H1 (cell line): ENCODE data around the gene RAP2A. TPM values are rescaled to one million over a fixed set of nuclear protein-coding genes. Genes with fewer than 3 reads are reported as not detected.

Source experiments
- CTCF ChIA-PET: fragments of 300-600 bp; sonication (Branson Sonifier 250); formaldehyde crosslinking; loops from one replicate; lab custom pipeline; 2021; ENCODE audit not compliant: partially characterized antibody; lab: Charles Lee
- POLR2A ChIA-PET: fragments of 300-600 bp; sonication (Branson Sonifier 250); formaldehyde crosslinking; loops from one replicate; lab custom pipeline; 2021; ENCODE audit warnings: inconsistent platforms; ENCODE audit not compliant: partially characterized antibody; lab: Charles Lee
- DNase-seq, 2 experiments: peaks; one replicate each; pipeline versions ENCODE4 v3.0.0 to v3.0.0-alpha.2; 2010 to 2022; ENCODE audit warnings: low spot score in 2 of 2, low read depth in 1 of 2, mixed read lengths in 1 of 2
- FAIRE-seq: peaks from 2 replicates; lab custom pipeline; 2011; peaks lifted over from hg19 to GRCh38; lab: Jason Lieb, UNC
- H2AFZ ChIP-seq: 2 replicates; pipeline ENCODE4 v1.8.1; 2012; ENCODE audit warnings: low read length, inconsistent platforms
- H2AK5ac ChIP-seq: 2 replicates; pipeline ENCODE4 v1.6.1; 2013; ENCODE audit warnings: low read depth, low read length
- H2BK120ac ChIP-seq: replicated peaks from 2 replicates; pipeline ENCODE3; 2013; ENCODE audit warnings: low read depth, low read length, inconsistent platforms
- H2BK12ac ChIP-seq: 2 replicates; pipeline ENCODE4 v1.6.1; 2013; ENCODE audit warnings: low read depth, low read length
- H2BK15ac ChIP-seq: 2 replicates; pipeline ENCODE4 v1.6.1; 2013; ENCODE audit warnings: low read length
- H2BK20ac ChIP-seq: 2 replicates; pipeline ENCODE4 v1.6.1; 2013; ENCODE audit warnings: low read length
- H2BK5ac ChIP-seq: 2 replicates; pipeline ENCODE4 v1.6.1; 2013; ENCODE audit warnings: low read depth, low read length
- H3K14ac ChIP-seq: 2 replicates; pipeline ENCODE4 v1.6.1; 2013; ENCODE audit warnings: inconsistent platforms; ENCODE audit not compliant: insufficient read length
- H3K18ac ChIP-seq: 2 replicates; pipeline ENCODE4 v1.6.1; 2013; ENCODE audit warnings: low read length; ENCODE audit errors: extremely low read depth
- H3K23ac ChIP-seq: 2 replicates; pipeline ENCODE4 v1.6.1; 2013; ENCODE audit warnings: inconsistent platforms; ENCODE audit not compliant: insufficient read length
- H3K23me2 ChIP-seq: 2 replicates; pipeline ENCODE4 v1.6.1; 2013; ENCODE audit warnings: low read depth, low read length
- H3K27ac ChIP-seq: 2 replicates; pipeline ENCODE4 v1.6.1; 2011; ENCODE audit warnings: low read depth, low read length, inconsistent platforms
- H3K27me3 ChIP-seq, 4 experiments: replicated peaks in 1 of 4; 1 replicate in 1 of 4; 2 replicates in 3 of 4; pipeline versions ENCODE4 v1.6.1 to v1.8.1; 2011 to 2013; ENCODE audit warnings: low read length in 3 of 4, mild to moderate bottlenecking in 3 of 4, inconsistent platforms in 2 of 4, mixed read lengths in 2 of 4, moderate library complexity in 1 of 4; ENCODE audit not compliant: control insufficient read depth in 3 of 4, insufficient read depth in 3 of 4; ENCODE audit errors: extremely low read depth in 1 of 4
- H3K36me3 ChIP-seq, 4 experiments: 2 replicates each; pipeline versions ENCODE4 v1.6.1 to v1.8.1; 2011 to 2013; ENCODE audit warnings: mild to moderate bottlenecking in 4 of 4, low read length in 3 of 4, moderate library complexity in 2 of 4, control low read depth in 1 of 4, inconsistent platforms in 1 of 4; ENCODE audit not compliant: insufficient read depth in 4 of 4, control insufficient read depth in 2 of 4
- H3K4ac ChIP-seq: replicated peaks from 2 replicates; pipeline ENCODE3; 2013; ENCODE audit warnings: low read length, low read depth, mixed read lengths, inconsistent platforms; ENCODE audit not compliant: insufficient read length
- H3K4me1 ChIP-seq, 4 experiments: replicated peaks in 1 of 4; 1 replicate in 1 of 4; 2 replicates in 3 of 4; pipeline versions ENCODE4 v1.6.1 to v1.8.1; 2011 to 2013; ENCODE audit warnings: low read length in 3 of 4, inconsistent platforms in 2 of 4, mixed read lengths in 1 of 4; ENCODE audit not compliant: insufficient read depth in 4 of 4, control insufficient read depth in 3 of 4
- H3K4me2 ChIP-seq, 2 experiments: 2 replicates each; pipeline versions ENCODE4 v1.6.1 to v1.8.1; 2011 to 2013; ENCODE audit warnings: low read depth in 2 of 2, low read length in 2 of 2, control low read depth in 1 of 2, inconsistent platforms in 1 of 2, mild to moderate bottlenecking in 1 of 2; ENCODE audit not compliant: insufficient read depth in 1 of 2
- H3K4me3 ChIP-seq, 4 experiments: fragments of 200-600, 300-600 bp in 1 of 4; sonication (generic), shearing (Covaris generic), sonication (Bioruptor Twin) in 1 of 4; 2 replicates each; pipeline versions ENCODE4 v1.5.1 to v1.8.1; 2011 to 2016; ENCODE audit warnings: low read length in 4 of 4, low read depth in 3 of 4, control low read depth in 2 of 4, inconsistent platforms in 2 of 4, mild to moderate bottlenecking in 2 of 4, mixed read lengths in 1 of 4, moderate library complexity in 1 of 4; ENCODE audit not compliant: insufficient read depth in 2 of 4; ENCODE audit errors: extremely low read depth in 1 of 4
- H3K56ac ChIP-seq: replicated peaks from 2 replicates; pipeline ENCODE3; 2013; ENCODE audit warnings: low read depth, mild to moderate bottlenecking, mixed read lengths, low read length, inconsistent platforms; ENCODE audit not compliant: insufficient read length
- H3K79me1 ChIP-seq: 2 replicates; pipeline ENCODE4 v1.6.1; 2013; ENCODE audit warnings: low read depth, low read length, control low read depth
- H3K79me2 ChIP-seq, 2 experiments: 2 replicates each; pipeline versions ENCODE4 v1.6.1 to v1.8.1; 2012 to 2013; ENCODE audit warnings: low read length in 2 of 2, mild to moderate bottlenecking in 2 of 2, inconsistent platforms in 1 of 2; ENCODE audit not compliant: insufficient read depth in 2 of 2, control insufficient read depth in 1 of 2
- H3K9ac ChIP-seq, 4 experiments: replicated peaks in 1 of 4; 1 replicate in 1 of 4; 2 replicates in 3 of 4; pipeline versions ENCODE4 v1.6.1 to v1.8.1; 2011 to 2013; ENCODE audit warnings: low read depth in 3 of 4, low read length in 3 of 4, control low read depth in 2 of 4, mild to moderate bottlenecking in 2 of 4, moderate library complexity in 2 of 4, inconsistent platforms in 1 of 4; ENCODE audit errors: extremely low read depth in 1 of 4
- H3K9me3 ChIP-seq, 2 experiments: 2 replicates each; pipeline versions ENCODE4 v1.6.1 to v1.8.1; 2012 to 2013; ENCODE audit warnings: mild to moderate bottlenecking in 2 of 2, moderate library complexity in 2 of 2, control low read depth in 1 of 2, inconsistent platforms in 1 of 2, low read depth in 1 of 2, low read length in 1 of 2, mixed read lengths in 1 of 2; ENCODE audit not compliant: insufficient read depth in 2 of 2
- H4K20me1 ChIP-seq, 2 experiments: replicated peaks in 1 of 2; 2 replicates each; pipeline versions ENCODE3 to v1.8.1; 2011 to 2013; ENCODE audit warnings: inconsistent platforms in 2 of 2, low read length in 2 of 2, mild to moderate bottlenecking in 1 of 2; ENCODE audit not compliant: insufficient read depth in 2 of 2, control insufficient read depth in 1 of 2
- H4K5ac ChIP-seq: 2 replicates; pipeline ENCODE4 v1.6.1; 2013; ENCODE audit warnings: low read length, low read depth, mixed read lengths, inconsistent platforms; ENCODE audit not compliant: insufficient read length
- H4K8ac ChIP-seq: 2 replicates; pipeline ENCODE4 v1.8.0; 2013; ENCODE audit warnings: mild to moderate bottlenecking, moderate library complexity, low read length, inconsistent platforms; ENCODE audit not compliant: insufficient read depth; ENCODE audit errors: extremely low read depth
- H4K91ac ChIP-seq: replicated peaks from 2 replicates; pipeline ENCODE3; 2013; ENCODE audit warnings: low read length, mixed read lengths, inconsistent platforms; ENCODE audit not compliant: insufficient read length
- JUND ChIP-seq: IDR thresholded peaks from 2 replicates; pipeline ENCODE4 v1.6.1; 2011; ENCODE audit warnings: mild to moderate bottlenecking, improper control_type of control experiment, low read length
- RNF2 ChIP-seq: fragments of 200-900, 300-1000 bp; sonication (generic); IDR thresholded peaks from 2 replicates; pipeline ENCODE4 v1.7.1; 2016; ENCODE audit warnings: borderline replicate concordance, low read depth, mild to moderate bottlenecking, antibody characterized with exemption, low read length; ENCODE audit not compliant: poor library complexity, severe bottlenecking; ENCODE audit errors: missing control alignments
- WGBS, 2 experiments: shearing (Covaris generic) in 1 of 2; methylation state at CpG; one replicate each; pipeline versions ENCODE4 v1.1.6 to v1.1.7; 2013 to 2015; ENCODE audit warnings: low lambda C conversion rate in 2 of 2, mixed read lengths in 2 of 2, inconsistent platforms in 1 of 2, low coverage in 1 of 2, missing lambda C conversion rate in 1 of 2; ENCODE audit not compliant: insufficient replicate concordance in 2 of 2, insufficient coverage in 1 of 2, insufficient read length in 1 of 2; ENCODE audit errors: extremely low coverage in 1 of 2, missing lambda C conversion rate in 1 of 2; 5-methylcytosine and 5-hydroxymethylcytosine counted together
- polyA plus RNA-seq, 7 experiments: library from polyadenylated mRNA; depleted of rRNA in 3 of 7; stranded (reverse) in 5 of 7; unstranded in 2 of 7; fragments of >200 nt in 5 of 7; fragments of 200-250 nt in 2 of 7; gene quantifications; 1 replicate in 5 of 7; 2 replicates in 1 of 7; 4 replicates in 1 of 7; pipeline versions ENCODE4 v1.2.1 to v1.2.3, GENCODE V29; 2011 to 2013; ENCODE audit warnings: missing spikeins in 2 of 7, mixed read lengths in 2 of 7
- total RNA-seq: library from RNA; stranded (reverse); fragmentation: NEBNext Ultra II Directional; extraction: Animal tissue kit (Norgen Biotek cat#: 25700); gene quantifications from 2 replicates; pipeline ENCODE4 v1.2.1, GENCODE V29; 2021

The RAP2A gene
- total and polyA plus RNA-seq, 2 of the 8 experiments (the other 6 are each of a cell fraction or from before 2014, with no cell fraction given) = 8.4 to 43.4 TPM

- H3K9ac ChIP-seq = no peak overlapping the region
- H3K56ac ChIP-seq = no peak overlapping the region
- H3K23ac ChIP-seq = no peak overlapping the region
- peaks cover 0 to 3% of the 10 kb centered on the region in 2 experiments for H4K20me1 ChIP-seq
- H3K36me3 ChIP-seq = peaks cover 0 to 7% (median 0%) of the 10 kb centered on the region in 4 experiments; a peak in 2 of 8 replicates
- CTCF ChIA-PET = interaction anchor here (0.6 to 1.2 kb wide), 2 partner anchors 52 to 122 kb away, joined by 3 read pairs; no protein-coding TSS in a partner anchor
- H3K79me1 ChIP-seq = peaks cover 3% of the 10 kb centered on the region; the same call in 1 of the 2 replicates
- WGBS, 2 experiments = 91% methylated on average over 2 of the region's 2 CpGs; no CpG with 5 or more reads in 1 of the 2 experiments
- POLR2A ChIA-PET = interaction anchor here (1.2 kb wide), 1 partner anchor 10 kb away, joined by 6 read pairs; no protein-coding TSS in a partner anchor
- H3K23me2 ChIP-seq = peaks cover 6% of the 10 kb centered on the region; the same call in 1 of the 2 replicates
- no peak overlapping the region for H4K5ac ChIP-seq
- no peak overlapping the region for H2BK20ac ChIP-seq
- peaks cover 0 to 3% (median 1%) of the 10 kb centered on the region in 4 experiments; a peak in 2 of 7 replicates for H3K4me1 ChIP-seq
- no peak overlapping the region for H2BK12ac ChIP-seq
- no peak overlapping the region for H3K18ac ChIP-seq
- H3K9me3 ChIP-seq = no peaks in the 10 kb centered on the region
- H4K8ac ChIP-seq = no peak overlapping the region
- FAIRE-seq = no peak
- H2BK5ac ChIP-seq = no peak overlapping the region
- no peak overlapping the region for H3K4me2 ChIP-seq
- H3K27me3 ChIP-seq = no peaks in the 10 kb centered on the region
- no peak overlapping the region for H3K4ac ChIP-seq
- DNase-seq = no peak
- H2BK15ac ChIP-seq = no peak overlapping the region
- no peak overlapping the region for H3K14ac ChIP-seq
- H3K4me3 ChIP-seq = no peak overlapping the region
- no peak overlapping the region for H4K91ac ChIP-seq
- H3K79me2 ChIP-seq = peaks cover 3 to 59% of the 10 kb centered on the region in 2 experiments; a peak in 3 of 4 replicates
- H2BK120ac ChIP-seq = no peak overlapping the region
- H2AFZ ChIP-seq = no peak overlapping the region
- H2AK5ac ChIP-seq = no peak overlapping the region
- no peak overlapping the region for H3K27ac ChIP-seq
- TF ChIP-seq RNF2 = no peak
- no peak for TF ChIP-seq JUND
Observed at GRCh38 chr13:97437729-97438128, 3.8 kb downstream of the RAP2A start.
